ENCODE data around the gene RTBDN.

The RTBDN gene

DNA sequence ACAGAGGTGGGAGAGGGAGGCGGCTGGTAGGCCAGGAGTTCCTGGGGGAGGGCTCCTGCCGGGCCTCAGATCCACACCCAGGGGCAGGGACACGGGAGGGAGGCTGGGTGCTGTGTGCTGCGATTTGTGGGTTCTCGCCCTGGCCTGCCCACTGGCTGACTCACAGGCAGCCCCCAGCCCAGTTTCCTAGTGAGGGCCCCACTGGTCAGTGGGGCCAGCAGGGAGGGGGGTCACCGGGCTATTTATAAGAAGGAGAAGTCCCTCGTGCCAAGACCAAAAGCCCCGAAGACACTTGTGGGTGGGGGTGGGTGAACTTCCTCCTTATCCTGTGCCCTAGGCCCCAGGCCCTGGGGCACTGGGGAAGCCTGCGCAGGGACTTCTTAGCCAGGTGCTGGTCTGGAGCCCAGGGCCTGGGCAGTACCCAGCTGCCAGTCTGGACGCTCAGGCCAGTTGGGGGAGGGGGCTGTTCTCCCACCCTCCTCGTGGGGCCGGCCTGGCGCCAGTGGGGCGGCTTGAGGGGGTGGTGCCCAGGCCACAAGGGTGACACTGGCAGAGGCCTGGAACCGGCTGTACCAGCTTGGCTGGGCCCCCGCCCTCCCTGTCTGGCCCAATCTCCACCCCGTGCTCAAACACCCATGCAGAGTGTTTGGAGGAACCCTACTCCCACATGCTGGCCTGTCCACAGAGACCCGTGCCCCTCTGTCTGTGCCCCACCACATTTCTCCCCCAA is 48.1 kb downstream of the RTBDN start:
- TF ChIP-seq, protein P1, sequence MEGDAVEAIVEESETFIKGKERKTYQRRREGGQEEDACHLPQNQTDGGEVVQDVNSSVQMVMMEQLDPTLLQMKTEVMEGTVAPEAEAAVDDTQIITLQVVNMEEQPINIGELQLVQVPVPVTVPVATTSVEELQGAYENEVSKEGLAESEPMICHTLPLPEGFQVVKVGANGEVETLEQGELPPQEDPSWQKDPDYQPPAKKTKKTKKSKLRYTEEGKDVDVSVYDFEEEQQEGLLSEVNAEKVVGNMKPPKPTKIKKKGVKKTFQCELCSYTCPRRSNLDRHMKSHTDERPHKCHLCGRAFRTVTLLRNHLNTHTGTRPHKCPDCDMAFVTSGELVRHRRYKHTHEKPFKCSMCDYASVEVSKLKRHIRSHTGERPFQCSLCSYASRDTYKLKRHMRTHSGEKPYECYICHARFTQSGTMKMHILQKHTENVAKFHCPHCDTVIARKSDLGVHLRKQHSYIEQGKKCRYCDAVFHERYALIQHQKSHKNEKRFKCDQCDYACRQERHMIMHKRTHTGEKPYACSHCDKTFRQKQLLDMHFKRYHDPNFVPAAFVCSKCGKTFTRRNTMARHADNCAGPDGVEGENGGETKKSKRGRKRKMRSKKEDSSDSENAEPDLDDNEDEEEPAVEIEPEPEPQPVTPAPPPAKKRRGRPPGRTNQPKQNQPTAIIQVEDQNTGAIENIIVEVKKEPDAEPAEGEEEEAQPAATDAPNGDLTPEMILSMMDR (IDR thresholded peaks at IDR 0.05; ENCODE audit: low read length, missing control alignments): no peak
- no peak overlapping the region for H3K4me3 ChIP-seq (replicated peaks; ENCODE audit: low read depth, low read length)
- no peak for DNase-seq (ENCODE audit: low read depth)

DNA sequence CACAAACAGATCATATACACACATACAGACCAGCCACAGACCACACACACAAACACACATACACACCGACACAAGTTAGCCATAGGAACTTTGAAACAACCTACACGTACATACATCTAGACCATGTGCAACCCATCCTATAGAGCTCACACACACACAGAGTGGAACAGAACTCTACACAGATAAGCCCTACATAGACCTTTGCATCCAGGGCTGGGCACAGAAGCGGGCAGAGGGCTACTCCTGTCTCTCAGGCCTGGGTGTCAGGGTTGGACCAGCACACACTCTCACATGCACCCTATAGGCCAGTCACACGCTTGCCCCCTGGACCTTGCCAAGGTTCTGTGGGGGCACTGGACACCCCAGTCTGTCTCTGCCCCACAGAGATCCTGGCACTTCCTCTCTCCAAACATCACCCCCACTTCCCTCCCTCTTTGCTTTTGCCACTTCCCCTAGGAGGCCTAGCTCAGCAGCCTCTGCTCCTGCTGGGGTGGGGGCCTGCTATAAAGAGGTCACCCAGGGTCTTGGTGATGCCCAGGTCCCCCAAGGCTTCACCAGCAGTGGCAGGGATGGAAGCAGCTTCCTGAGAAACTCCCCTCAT is 48.8 kb downstream of the RTBDN start:
- no peak overlapping the region for H3K4me3 ChIP-seq (replicated peaks; ENCODE audit: low read depth, low read length)
- DNase-seq (ENCODE audit: low read depth): no peak
- TF ChIP-seq, protein P1 (IDR thresholded peaks at IDR 0.05; ENCODE audit: low read length, missing control alignments): no peak

DNA sequence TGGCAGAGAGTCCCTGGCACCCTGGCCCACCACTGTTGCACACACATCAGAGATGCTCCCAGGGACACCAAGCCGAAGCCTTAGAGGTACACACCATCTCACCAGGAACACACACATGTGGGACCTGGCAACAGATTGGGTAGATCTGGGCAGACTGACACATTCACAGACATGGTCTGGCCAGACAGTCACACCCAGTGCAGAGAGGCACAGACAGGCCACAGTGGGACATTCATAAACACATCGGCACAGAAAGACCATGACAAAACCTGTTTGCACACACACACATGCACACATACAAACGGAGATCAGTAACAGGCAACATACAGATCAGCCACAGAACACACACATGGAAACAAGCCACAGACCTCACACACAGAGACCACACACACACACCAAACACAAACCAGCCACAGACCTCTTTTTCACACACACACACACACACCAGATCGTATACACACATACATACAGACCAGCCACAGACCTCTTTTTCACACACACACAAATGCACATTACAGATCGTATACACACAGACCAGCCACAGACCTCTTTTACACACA is 49.4 kb downstream of the RTBDN start:
- DNase-seq (ENCODE audit: low read depth): no peak
- no peak overlapping the region for H3K4me3 ChIP-seq (replicated peaks; ENCODE audit: low read depth, low read length)
- TF ChIP-seq, protein P1 (IDR thresholded peaks at IDR 0.05; ENCODE audit: low read length, missing control alignments): no peak

DNA sequence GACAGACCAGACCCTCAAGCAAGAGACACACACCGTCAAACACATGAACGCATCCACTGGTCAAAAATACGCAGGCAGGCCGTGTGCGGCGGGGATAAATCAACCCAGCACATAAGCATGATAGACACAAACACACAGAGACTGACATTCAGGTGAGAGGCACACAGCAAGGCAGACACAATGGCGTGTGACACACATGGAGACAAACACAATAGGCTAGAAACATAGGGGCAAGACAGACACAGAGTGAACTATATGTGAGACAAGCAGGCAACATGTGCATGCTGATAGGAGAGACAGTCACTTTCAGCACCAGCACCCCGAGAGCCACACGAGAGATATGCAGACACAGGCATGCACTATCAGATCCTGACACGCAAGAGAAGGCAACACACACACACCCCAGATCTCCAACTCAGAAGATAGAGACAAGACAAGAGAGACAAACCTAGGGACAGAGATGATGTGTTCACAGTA is 49.9 kb downstream of the RTBDN start:
- no peak for DNase-seq (ENCODE audit: low read depth)
- TF ChIP-seq, protein P1 (IDR thresholded peaks at IDR 0.05; ENCODE audit: low read length, missing control alignments): no peak
- H3K4me3 ChIP-seq (replicated peaks; ENCODE audit: low read depth, low read length): no peak overlapping the region

DNA sequence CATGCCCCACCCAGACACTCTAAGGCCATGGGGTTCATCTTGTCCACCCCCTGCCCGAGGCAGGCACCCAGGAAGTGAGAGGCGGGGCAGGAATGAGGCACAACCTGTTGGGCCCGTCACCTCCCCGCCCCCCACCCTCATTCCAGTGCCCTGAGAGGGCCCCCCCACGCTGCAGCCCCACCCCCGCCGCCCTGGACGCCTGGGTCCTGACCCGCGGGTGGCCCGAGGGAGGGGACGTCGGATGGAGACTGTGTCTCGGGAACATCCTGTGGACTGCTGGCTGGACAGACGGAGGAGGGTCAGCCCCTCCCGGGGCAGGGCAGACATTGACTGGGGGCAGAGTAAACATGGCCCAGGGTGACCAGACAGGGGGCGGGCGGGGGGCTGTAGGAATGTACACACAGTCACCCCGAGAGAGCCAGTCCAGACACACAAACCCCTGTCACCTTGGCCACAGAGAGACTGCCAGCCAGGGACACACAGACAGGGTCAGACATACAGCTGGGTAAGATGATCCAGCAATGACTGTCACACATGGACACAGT is 50.5 kb downstream of the RTBDN start:
- DNase-seq (ENCODE audit: low read depth): no peak
- TF ChIP-seq, protein P1 (IDR thresholded peaks at IDR 0.05; ENCODE audit: low read length, missing control alignments): no peak
- no peak overlapping the region for H3K4me3 ChIP-seq (replicated peaks; ENCODE audit: low read depth, low read length)

DNA sequence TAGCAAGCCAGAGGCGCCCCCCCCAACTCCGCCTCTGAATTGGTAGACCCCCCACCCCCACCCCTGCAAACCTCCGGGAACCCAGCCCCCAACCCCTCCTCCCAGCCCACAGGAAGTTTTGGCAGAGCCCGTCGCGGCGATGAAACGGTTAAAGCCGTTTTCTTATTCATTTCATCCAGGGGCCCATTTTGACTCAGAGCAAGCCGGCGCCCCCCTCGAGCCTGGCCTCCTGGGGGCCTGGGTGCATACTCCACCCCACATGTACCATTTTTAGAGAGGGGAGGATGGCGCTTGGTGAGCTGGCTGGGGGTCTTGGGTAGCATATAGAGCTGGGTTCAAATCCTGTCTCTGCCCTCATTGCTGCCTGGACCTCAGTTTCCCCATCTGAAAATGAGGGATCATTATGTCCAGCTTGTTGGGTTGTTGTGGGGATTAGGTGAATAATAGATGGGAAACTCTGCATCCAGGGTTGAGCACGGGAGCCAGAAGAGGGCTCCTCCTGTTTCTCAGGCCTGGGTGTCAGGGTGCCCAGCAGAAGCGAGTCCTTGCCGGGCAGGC is 51.0 kb downstream of the RTBDN start:
- no peak for DNase-seq (ENCODE audit: low read depth)
- TF ChIP-seq, protein P1 (IDR thresholded peaks at IDR 0.05; ENCODE audit: low read length, missing control alignments): no peak
- peak overlapping the region; percentile 49 for H3K4me3 ChIP-seq (replicated peaks; ENCODE audit: low read depth, low read length)
